OCI-LY7 (cell line): ENCODE results near the gene ACP4.

ENCODE experiments used
- EZH2phosphoT487 ChIP-seq: fragments of 200-600 bp; sonication (generic); IDR thresholded peaks from 2 replicates; pipeline ENCODE4 v1.6.1; 2018; ENCODE audit warnings: low read depth, borderline replicate concordance, mild to moderate bottlenecking, mixed run types, antibody characterized with exemption, low read length, moderate library complexity, mixed read lengths
- TF ChIP-seq, protein P1 (sequence below): fragments of 200-600 bp; sonication (generic); conservative IDR thresholded peaks from 2 replicates; pipeline ENCODE4 v1.5.1; 2014; ENCODE audit warnings: mild to moderate bottlenecking, antibody characterized with exemption, low read length, moderate library complexity, mixed read lengths

DNA sequence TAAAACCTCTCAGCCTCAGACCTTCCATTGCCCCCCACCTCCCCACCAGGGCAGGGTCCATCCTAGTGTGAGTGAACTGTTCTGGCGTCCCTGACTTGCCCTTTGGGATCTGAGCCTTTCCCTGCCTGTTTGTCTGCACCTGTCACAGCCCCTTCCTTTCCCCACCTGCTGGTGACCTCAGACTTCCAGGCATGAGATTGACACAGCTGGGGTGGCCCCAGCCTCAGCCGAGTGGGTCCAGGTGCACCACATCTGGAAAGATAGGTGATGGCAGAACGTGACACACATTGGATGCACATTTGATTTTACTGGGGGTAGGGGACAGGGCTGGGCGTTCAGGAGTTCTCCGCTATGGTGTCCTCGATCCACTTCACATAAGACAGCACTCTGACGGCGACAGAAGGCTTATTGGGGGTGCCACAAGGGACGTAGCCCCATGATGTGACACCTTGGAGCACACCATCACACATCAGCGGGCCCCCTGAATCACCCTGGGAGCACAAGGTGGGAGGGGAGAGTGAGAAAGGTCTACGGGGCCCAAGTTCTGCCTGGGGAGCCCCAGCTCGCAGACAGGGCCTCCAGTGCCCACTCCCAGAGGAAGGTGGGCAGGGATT, 28.8 kb downstream of the ACP4 start:
- TF ChIP-seq, protein P1, sequence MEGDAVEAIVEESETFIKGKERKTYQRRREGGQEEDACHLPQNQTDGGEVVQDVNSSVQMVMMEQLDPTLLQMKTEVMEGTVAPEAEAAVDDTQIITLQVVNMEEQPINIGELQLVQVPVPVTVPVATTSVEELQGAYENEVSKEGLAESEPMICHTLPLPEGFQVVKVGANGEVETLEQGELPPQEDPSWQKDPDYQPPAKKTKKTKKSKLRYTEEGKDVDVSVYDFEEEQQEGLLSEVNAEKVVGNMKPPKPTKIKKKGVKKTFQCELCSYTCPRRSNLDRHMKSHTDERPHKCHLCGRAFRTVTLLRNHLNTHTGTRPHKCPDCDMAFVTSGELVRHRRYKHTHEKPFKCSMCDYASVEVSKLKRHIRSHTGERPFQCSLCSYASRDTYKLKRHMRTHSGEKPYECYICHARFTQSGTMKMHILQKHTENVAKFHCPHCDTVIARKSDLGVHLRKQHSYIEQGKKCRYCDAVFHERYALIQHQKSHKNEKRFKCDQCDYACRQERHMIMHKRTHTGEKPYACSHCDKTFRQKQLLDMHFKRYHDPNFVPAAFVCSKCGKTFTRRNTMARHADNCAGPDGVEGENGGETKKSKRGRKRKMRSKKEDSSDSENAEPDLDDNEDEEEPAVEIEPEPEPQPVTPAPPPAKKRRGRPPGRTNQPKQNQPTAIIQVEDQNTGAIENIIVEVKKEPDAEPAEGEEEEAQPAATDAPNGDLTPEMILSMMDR = no peak
- TF ChIP-seq EZH2phosphoT487 = no peak
